ENCODE data around the gene KRT6A.

KRT6A gene

DNA sequence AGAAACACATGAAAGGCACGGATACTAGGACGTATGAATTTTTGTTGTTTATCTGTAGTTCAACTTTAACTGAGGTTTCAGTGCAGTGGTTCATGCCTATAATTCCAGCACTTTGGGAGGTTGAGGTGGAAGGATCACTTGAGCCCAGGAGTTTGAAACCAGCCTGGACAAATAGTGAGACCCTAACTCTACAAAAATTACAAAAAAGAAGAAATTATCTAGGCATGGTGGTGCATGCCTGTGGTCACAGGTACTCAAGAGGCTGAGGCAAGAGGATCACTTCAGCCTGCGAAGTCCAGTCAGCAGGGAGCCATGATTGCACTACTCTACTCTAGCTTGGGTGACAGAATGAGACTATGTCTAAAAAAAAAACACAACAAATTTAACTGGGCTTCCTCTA lies 49.1 kb downstream of the KRT6A start:
- Histone ChIP-seq H3K9me3 (no peaks in the 10 kb centered on the region), H3K27me3 (peaks cover 15% of the 10 kb centered on the region), H3K4me3 (ENCODE audit: low read depth, low read length) (no peak overlapping the region), H3K4me1 (no peaks in the 10 kb centered on the region), H3K36me3 (no peaks in the 10 kb centered on the region)
- DNase-seq: no peak
- TF ChIP-seq, protein P1, sequence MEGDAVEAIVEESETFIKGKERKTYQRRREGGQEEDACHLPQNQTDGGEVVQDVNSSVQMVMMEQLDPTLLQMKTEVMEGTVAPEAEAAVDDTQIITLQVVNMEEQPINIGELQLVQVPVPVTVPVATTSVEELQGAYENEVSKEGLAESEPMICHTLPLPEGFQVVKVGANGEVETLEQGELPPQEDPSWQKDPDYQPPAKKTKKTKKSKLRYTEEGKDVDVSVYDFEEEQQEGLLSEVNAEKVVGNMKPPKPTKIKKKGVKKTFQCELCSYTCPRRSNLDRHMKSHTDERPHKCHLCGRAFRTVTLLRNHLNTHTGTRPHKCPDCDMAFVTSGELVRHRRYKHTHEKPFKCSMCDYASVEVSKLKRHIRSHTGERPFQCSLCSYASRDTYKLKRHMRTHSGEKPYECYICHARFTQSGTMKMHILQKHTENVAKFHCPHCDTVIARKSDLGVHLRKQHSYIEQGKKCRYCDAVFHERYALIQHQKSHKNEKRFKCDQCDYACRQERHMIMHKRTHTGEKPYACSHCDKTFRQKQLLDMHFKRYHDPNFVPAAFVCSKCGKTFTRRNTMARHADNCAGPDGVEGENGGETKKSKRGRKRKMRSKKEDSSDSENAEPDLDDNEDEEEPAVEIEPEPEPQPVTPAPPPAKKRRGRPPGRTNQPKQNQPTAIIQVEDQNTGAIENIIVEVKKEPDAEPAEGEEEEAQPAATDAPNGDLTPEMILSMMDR (IDR thresholded peaks at IDR 0.05; ENCODE audit: low read depth, low read length): no peak

DNA sequence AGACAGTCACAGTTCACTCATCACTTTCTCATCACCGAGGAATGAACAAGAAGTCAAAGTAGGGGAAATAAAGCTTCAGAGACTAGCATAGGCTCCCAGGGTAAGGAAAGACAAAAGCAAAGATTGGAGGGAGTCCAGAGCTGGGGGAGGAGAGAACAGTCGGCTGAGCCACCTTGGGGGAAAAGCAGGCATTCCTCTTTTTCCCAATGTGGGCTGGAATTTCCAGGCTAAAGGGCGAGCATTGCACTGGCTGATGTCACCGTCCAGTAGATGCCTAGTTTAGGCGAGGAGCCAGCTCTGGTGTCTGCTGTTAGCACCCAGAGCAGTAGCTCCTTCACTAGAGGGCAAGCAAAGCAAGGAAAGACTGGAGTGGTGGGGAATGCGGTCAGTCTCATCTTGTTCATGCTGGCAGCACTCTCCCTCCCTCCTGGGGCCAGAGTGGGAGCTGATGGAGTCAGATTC lies 50.4 kb downstream of the KRT6A start:
- H3K36me3 ChIP-seq: no peaks in the 10 kb centered on the region

DNA sequence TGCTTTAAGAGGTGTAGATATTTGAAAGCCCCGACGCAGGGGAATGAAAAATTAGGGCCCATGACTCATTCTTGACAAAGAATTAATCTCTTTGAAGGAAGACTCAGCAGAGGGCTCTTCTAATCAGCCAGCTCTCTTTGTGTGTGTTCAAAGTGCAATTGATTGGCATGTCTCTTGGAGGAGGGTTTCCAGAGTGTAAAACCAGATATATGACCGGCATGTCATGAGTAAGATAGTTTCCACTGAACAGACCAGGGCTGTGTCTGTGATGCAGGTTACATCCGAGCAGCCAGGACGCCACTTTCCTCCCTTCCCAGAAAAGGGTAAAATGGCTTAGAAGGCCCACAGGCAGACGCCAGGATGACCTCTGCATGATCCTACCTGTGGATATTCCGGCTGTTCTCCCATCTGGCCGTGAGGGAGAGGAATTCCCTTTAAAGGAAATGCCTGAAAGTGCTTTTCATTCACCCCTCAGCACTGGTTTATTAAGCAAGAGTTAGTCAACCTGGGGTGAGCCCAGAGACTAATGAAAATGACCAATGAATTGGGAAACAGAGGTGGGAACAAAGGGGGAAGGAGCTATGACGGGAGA lies 51.6 kb downstream of the KRT6A start:
- Histone ChIP-seq H3K4me1 (no peaks in the 10 kb centered on the region), H3K36me3 (no peaks in the 10 kb centered on the region), H3K4me3 (ENCODE audit: low read depth, low read length) (no peak overlapping the region), H3K9me3 (no peaks in the 10 kb centered on the region), H3K27me3 (peaks cover 15% of the 10 kb centered on the region)
- TF ChIP-seq, protein P1 (IDR thresholded peaks at IDR 0.05; ENCODE audit: low read depth, low read length): no peak
- no peak for DNase-seq

More for the DNA sequence above, 50.4 kb downstream of the KRT6A start:
- H3K9me3 ChIP-seq: no peaks in the 10 kb centered on the region
- H3K4me3 ChIP-seq (ENCODE audit: low read depth, low read length): no peak overlapping the region
- DNase-seq: no peak
- TF ChIP-seq, protein P1 (IDR thresholded peaks at IDR 0.05; ENCODE audit: low read depth, low read length): no peak
- H3K27me3 ChIP-seq: peaks cover 15% of the 10 kb centered on the region
- no peaks in the 10 kb centered on the region for H3K4me1 ChIP-seq

DNA sequence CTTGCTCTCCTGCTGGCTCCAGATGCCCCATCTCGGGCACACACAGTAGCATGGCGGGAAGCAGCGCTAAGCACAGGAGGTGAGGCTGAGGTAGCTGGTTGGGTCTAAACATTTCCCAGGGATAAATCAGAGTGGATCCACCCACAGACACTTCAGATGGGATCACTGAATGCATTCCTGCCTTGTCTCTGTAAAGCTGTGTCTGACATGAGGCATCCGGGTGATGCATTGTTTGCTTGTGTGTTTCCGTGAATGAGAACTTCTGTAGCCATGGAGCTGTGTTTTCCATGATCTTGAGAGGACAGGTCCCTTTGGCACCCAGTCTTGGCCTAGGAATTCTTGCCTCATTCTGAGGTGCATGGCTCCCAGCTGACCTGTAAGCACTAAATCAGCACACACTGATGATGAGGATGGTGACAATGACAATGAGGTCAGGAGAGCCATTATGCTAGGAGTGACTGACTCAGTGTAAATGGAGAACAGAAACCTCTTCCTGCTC lies 52.2 kb downstream of the KRT6A start:
- Histone ChIP-seq H3K9me3 (no peaks in the 10 kb centered on the region), H3K27me3 (peaks cover 15% of the 10 kb centered on the region), H3K4me3 (ENCODE audit: low read depth, low read length) (no peak overlapping the region), H3K4me1 (no peaks in the 10 kb centered on the region), H3K36me3 (no peaks in the 10 kb centered on the region)
- no peak for DNase-seq
- TF ChIP-seq, protein P1 (IDR thresholded peaks at IDR 0.05; ENCODE audit: low read depth, low read length): no peak

DNA sequence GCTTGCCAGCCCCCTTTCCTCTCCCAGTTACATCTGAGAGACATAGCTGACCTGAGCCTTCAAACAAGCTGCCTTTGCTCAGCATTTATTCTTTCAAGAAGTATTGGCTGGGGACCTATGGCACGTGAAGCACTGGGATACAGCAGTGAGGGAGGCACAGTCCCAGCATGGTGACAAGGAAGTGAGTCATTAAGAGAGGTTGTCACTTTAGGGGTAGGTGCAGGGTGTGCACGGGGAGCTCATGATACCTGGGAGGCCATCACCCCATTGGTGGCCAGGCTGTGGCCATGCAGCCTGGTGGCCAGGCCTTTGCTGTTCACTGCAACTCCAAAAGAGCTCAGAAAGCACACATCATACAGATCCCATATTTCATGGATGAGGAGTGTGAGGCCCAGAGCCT lies 53.2 kb downstream of the KRT6A start:
- no peaks in the 10 kb centered on the region for H3K9me3 ChIP-seq
- no peak for DNase-seq
- H3K4me1 ChIP-seq: no peaks in the 10 kb centered on the region
- peaks cover 15% of the 10 kb centered on the region for H3K27me3 ChIP-seq
- no peak overlapping the region for H3K4me3 ChIP-seq (ENCODE audit: low read depth, low read length)
- TF ChIP-seq, protein P1 (IDR thresholded peaks at IDR 0.05; ENCODE audit: low read depth, low read length): no peak
- no peaks in the 10 kb centered on the region for H3K36me3 ChIP-seq

DNA sequence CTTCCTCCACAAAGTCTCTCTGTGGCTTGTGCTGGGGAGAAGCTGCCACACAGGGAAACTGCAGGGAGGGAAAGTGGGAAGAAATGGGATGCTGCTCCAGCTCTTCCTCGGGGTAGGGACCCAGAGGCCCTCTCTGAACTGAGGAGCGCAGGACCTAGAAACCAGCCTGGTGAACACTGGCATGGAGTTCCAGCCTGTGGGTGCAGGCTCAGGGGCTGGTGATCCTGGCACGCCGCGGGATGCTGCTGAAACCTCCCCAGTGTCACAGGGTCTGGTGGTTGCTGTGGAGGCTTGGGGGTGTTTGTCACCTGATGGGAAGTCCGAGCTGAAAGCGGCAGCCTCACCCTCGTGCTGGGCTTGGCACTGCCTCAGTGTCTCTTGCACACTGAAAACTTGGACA lies 53.6 kb downstream of the KRT6A start:
- DNase-seq: no peak
- no peaks in the 10 kb centered on the region for H3K9me3 ChIP-seq
- no peak overlapping the region for H3K4me3 ChIP-seq (ENCODE audit: low read depth, low read length)
- H3K36me3 ChIP-seq: no peaks in the 10 kb centered on the region
- H3K4me1 ChIP-seq: no peaks in the 10 kb centered on the region
- TF ChIP-seq, protein P1 (IDR thresholded peaks at IDR 0.05; ENCODE audit: low read depth, low read length): no peak
- H3K27me3 ChIP-seq: peaks cover 17% of the 10 kb centered on the region
